Heart left ventricle (tissue), 16 donors: ENCODE data around the gene STX16. TPM values are rescaled to one million over a fixed set of nuclear protein-coding genes. Genes with fewer than 3 reads are reported as not detected.

Source experiments
- ATAC-seq, 4 donors: fragments of 200-7000 bp; cut with Tn5 transposase; one replicate each; pipeline ENCODE4 v1.9.1; 2020 to 2022; ENCODE audit warnings: moderate library complexity in 4 of 4, mild to moderate bottlenecking in 3 of 4, moderate number of reproducible peaks in 1 of 4
- DNase-seq, 5 donors: peaks; one replicate each; pipeline ENCODE4 v3.0.0-alpha.2; 2020
- H3K27ac ChIP-seq, 12 donors: fragments of 200-600 bp; sonication (generic) in 4 of 12; one replicate each; pipeline versions ENCODE4 v1.5.0 to v1.8.0; 2016 to 2022; ENCODE audit warnings: mild to moderate bottlenecking in 2 of 12
- H3K27me3 ChIP-seq, 9 donors: fragments of 200-600 bp; sonication (generic) in 2 of 9; one replicate each; pipeline versions ENCODE4 v1.5.1 to v1.8.0; 2016 to 2022; ENCODE audit warnings: mild to moderate bottlenecking in 3 of 9
- H3K36me3 ChIP-seq, 9 donors: fragments of 200-600 bp; sonication (generic) in 2 of 9; one replicate each; pipeline versions ENCODE4 v1.5.0 to v1.8.0; 2018 to 2022; ENCODE audit warnings: mild to moderate bottlenecking in 2 of 9
- H3K4me1 ChIP-seq, 12 donors: fragments of 200-600 bp; sonication (generic) in 4 of 12; one replicate each; pipeline versions ENCODE4 v1.5.0 to v1.8.0; 2016 to 2022; ENCODE audit warnings: mild to moderate bottlenecking in 3 of 12
- H3K4me3 ChIP-seq, 12 donors: fragments of 200-600 bp; sonication (generic) in 4 of 12; one replicate each; pipeline versions ENCODE4 v1.5.0 to v1.8.0; 2017 to 2022; ENCODE audit warnings: mild to moderate bottlenecking in 9 of 12, moderate library complexity in 4 of 12
- H3K9me3 ChIP-seq, 12 donors: fragments of 200-600 bp; sonication (generic) in 4 of 12; one replicate each; pipeline versions ENCODE4 v1.5.0 to v1.8.0; 2016 to 2022; ENCODE audit warnings: mild to moderate bottlenecking in 1 of 12
- CTCF ChIP-seq, 12 donors: fragments of 200-600 bp; sonication (generic) in 4 of 12; IDR thresholded peaks; one replicate each; pipeline versions ENCODE4 v1.5.0 to v1.8.0; 2018 to 2022; ENCODE audit warnings: antibody characterized with exemption in 12 of 12, mild to moderate bottlenecking in 5 of 12
- POLR2A ChIP-seq, 2 donors: fragments of 450-650 bp; IDR thresholded peaks; one replicate each; pipeline ENCODE4 v1.6.1; 2017; ENCODE audit warnings: antibody characterized with exemption in 2 of 2, mild to moderate bottlenecking in 2 of 2, moderate library complexity in 2 of 2
- WGBS, 4 donors: extraction: QIAGEN DNeasy Blood & Tissue Kit in 2 of 4; methylation state at CpG; one replicate each; pipeline versions ENCODE4 v1.1.5 to v1.1.7; 2013 to 2018; 5-methylcytosine and 5-hydroxymethylcytosine counted together
- intact Hi-C, 10 donors: fragments of 100-400 bp; cut with DNase I; formaldehyde crosslinking; loops; one replicate each; pipeline versions ENCODE4 v1.11.1 to v1.14.2; 2022
- long read RNA-seq, 3 donors: library from polyadenylated mRNA; unstranded; transcript quantifications; one replicate each; pipeline ENCODE4 v2.0.0, GENCODE V29; 2020 to 2021
- polyA plus RNA-seq, 2 donors: library from polyadenylated mRNA; stranded (reverse); fragments of 200-250 nt; gene quantifications; one replicate each; pipeline ENCODE4 v1.2.3, GENCODE V29; 2013
- total RNA-seq, 9 donors: library from RNA; depleted of rRNA in 2 of 9; stranded (reverse); fragments of >200 nt in 2 of 9; fragmentation: NEBNext Ultra II Directional in 3 of 9; extraction: Animal tissue kit (Norgen Biotek cat#: 25700) in 3 of 9; gene quantifications; one replicate each; pipeline versions ENCODE4 v1.1.0 to v1.2.4, GENCODE V29; 2016 to 2023
- donor health status: ischemic (EF 13 %, LVEDD 7.1; RV severe dilation, severe dysfunction).
- donor health status: healthy with polysubstance abuse.
- donor health status: DM: no; HTN: yes; CAD: no.
- donor health status: DM: no; HTN: no; CAD: no.
- donor health status: ischemic (EF 25% LVEDD 6.9; RV normal size, moderate dysfunction).
- donor health status: ischemic (EF 25% LVEDD 5.7; RV mildly dilated, moderate dysfunction).
- donor health status: healthy.
- donor health status: DM: yes; HTN: yes; CAD: no.
- donor health status: ischemic (EF 35%, LVEDD 5.7; RV mildly dilated, moderate dysfunction).
- donor health status: nonischemic (EF 11% LVEDD 7.7; RV severe dilation, severe dysfunction).
- donor health status: DM: yes; HTN: yes; CAD: no.
- donor health status: PGD.
- donor health status: ischemic (EF 29% LVEDD 5.4; RV normal size, mild dysfunction).
- donor health status: nonischemic (EF 23%, LVEDD 6.1; RV moderate dilation, normal function).

STX16 gene, protein sequence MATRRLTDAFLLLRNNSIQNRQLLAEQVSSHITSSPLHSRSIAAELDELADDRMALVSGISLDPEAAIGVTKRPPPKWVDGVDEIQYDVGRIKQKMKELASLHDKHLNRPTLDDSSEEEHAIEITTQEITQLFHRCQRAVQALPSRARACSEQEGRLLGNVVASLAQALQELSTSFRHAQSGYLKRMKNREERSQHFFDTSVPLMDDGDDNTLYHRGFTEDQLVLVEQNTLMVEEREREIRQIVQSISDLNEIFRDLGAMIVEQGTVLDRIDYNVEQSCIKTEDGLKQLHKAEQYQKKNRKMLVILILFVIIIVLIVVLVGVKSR
- total RNA-seq: 10 to 100 TPM; 14.6 to 38.9 (median 25.6) TPM
- 10 to 100 TPM; 23.0 to 28.9 TPM for polyA plus RNA-seq
- long read RNA-seq, donor 1, full-length matches to known transcripts: 13 of 15 reads
- long read RNA-seq, donor 1, partial matches to known transcripts: 1 of 15 reads
- long read RNA-seq, donor 1, other reads (novel, unspliced or antisense): 1 of 15 reads
- long read RNA-seq, donor 2, full-length matches to known transcripts: 10 of 15 reads
- long read RNA-seq, donor 2, partial matches to known transcripts: 3 of 15 reads
- long read RNA-seq, donor 2, other reads (novel, unspliced or antisense): 2 of 15 reads
- long read RNA-seq, donor 3, full-length matches to known transcripts: 14 of 19 reads
- long read RNA-seq, donor 3, partial matches to known transcripts: 3 of 19 reads
- long read RNA-seq, donor 3, other reads (novel, unspliced or antisense): 2 of 19 reads

DNA sequence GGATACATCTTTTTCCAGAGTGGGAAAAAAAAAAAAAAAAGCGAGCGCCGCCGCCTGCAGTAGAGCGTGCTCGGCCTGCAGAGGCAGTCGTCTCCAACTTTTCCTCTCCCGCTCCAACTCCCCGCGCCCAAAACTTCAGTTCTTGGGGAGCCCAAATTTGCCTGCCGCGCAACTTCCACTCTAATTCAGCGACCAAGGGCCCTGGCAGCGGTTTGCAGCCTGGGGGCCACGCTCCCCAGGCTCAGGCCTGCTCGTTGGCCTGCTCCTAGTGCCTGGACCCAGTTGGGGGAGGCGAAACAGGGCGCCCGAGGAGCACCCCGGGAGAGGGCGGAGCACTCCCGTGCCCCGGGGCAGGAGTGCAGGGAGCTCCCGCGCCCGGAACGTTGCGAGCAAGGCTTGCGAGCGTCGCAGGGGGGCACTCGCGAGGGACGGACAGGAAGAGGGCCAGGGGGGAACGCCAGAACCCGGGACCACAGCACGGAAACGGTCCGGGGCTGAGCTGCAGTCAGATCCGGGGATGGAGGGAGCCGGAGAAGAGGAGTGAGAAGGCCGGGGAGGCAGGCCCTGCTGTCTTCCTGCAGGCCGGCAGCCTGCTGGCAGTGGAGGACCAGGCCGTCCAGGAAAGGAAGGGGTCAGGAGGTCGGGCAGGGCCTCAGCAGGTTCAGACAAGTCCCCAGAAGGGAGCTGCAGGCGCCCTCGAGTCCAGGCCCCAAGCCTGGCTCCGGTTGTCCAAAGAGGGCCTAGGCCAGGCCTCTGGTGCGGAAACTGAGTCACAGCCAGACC is at the start of gene STX16:
TSS of gene STX16 (plus strand) at position 508 of the 783 bp plus-strand sequence. CDS start 724 bp downstream, outside the sequence.
- ATAC-seq (peak; percentile 95 to 98 (median 97)), DNase-seq (peak; percentile 90 to 95 (median 94))
- intact Hi-C loops: loop anchor here (1.0 to 10.0 kb wide), 13 partner anchors 40 to 414 kb away; partner anchors contain the start of genes NPEPL1 (in 8 of the 10), GNAS (in 2 of the 10), GNAS-AS1 (in 2 of the 10) and VAPB (in 2 of the 10)
- Histone ChIP-seq H3K9me3 (no peaks in the 10 kb centered on the region), H3K4me3 (peak within 1 kb of the TSS; percentile 78 to 99 (median 97)), H3K27me3 (no peaks in the 10 kb centered on the region), H3K27ac (peak within 1 kb of the TSS; percentile 87 to 98 (median 96)), H3K4me1 (peaks cover 3 to 49% (median 35%) of the 10 kb centered on the region in 12 donors), H3K36me3 (peaks cover 0 to 7% (median 0%) of the 10 kb centered on the region in 9 donors)
- TF ChIP-seq POLR2A (IDR thresholded peaks at IDR 0.05) (peak in 1 of 2 donors; percentile 65), CTCF (IDR thresholded peaks at IDR 0.05) (peak; percentile 36 to 88 (median 62))
- WGBS, 4 donors: 0 to 2% (median 1%) methylated on average over 29 to 49 of the region's 49 CpGs

DNA sequence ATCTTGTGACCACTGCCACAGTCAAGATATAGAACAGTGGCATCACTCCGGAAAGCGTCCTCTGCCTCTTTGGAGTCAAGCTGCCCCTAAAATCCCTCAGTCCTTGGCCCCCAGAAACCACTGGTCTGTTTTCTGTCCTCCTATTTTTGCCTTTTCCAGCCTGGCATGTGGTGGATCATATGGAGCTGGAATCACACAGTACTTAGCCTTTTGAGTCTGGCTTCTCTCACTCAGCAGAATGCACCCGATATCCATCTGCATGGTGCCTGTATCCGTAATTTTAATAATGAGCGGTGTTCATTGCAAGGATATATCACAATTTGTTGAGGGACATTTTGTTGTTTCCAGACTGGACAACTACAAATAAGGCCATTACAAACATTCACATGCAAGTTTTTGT is 49.0 kb upstream of the STX16 start:
- Histone ChIP-seq H3K27me3 (peaks cover 0 to 7% (median 0%) of the 10 kb centered on the region in 9 donors), H3K27ac (no peak overlapping the region), H3K4me1 (peaks cover 0 to 11% (median 0%) of the 10 kb centered on the region in 12 donors), H3K4me3 (no peak overlapping the region), H3K9me3 (peaks cover 0 to 5% (median 0%) of the 10 kb centered on the region in 12 donors), H3K36me3 (no peaks in the 10 kb centered on the region)
- 88 to 93% (median 90%) methylated on average over 5 of the region's 5 CpGs for WGBS, 4 donors
- TF ChIP-seq POLR2A (IDR thresholded peaks at IDR 0.05) (no peak), CTCF (IDR thresholded peaks at IDR 0.05) (no peak)
- ATAC-seq (no peak), DNase-seq (no peak)
- intact Hi-C loops: no loop called here

DNA sequence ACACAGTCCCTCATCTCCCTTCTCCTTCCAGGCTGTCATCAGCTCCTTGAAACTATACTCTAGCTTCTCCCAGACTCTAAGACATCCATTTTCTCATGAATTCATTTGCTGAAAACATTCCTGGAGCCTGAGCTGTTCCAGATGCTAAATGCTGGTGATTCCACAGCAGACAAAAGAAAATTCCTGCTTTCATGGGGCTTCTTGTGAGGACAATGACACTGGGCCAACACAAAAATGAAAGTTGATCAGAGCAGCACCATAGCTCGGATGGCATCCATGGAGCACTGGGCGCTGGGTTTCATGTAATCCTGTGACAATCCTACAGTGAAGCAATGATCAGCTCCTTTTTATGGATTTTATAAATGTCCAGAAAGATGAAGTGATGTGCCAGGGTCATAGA is 47.4 kb upstream of the STX16 start:
- Histone ChIP-seq H3K4me1 (peaks cover 0 to 3% (median 0%) of the 10 kb centered on the region in 12 donors), H3K36me3 (no peaks in the 10 kb centered on the region), H3K4me3 (no peak overlapping the region), H3K9me3 (peaks cover 0 to 5% (median 0%) of the 10 kb centered on the region in 12 donors), H3K27ac (peak overlapping the region in 2 of 12 donors; percentile 13 to 50), H3K27me3 (no peaks in the 10 kb centered on the region)
- DNase-seq (no peak), ATAC-seq (no peak)
- intact Hi-C loops: no loop called here
- WGBS, 4 donors: 88 to 96% (median 92%) methylated on average over 2 of the region's 2 CpGs
- TF ChIP-seq POLR2A (IDR thresholded peaks at IDR 0.05) (no peak), CTCF (IDR thresholded peaks at IDR 0.05) (no peak)
